ENCODE measurements around the gene DSP.

- TF ChIP-seq EZH2 (IDR thresholded peaks at IDR 0.05; ENCODE audit: insufficient read depth, poor library complexity, severe bottlenecking), result no peak
- no peak for TF ChIP-seq EZH2phosphoT487 (IDR thresholded peaks at IDR 0.05; ENCODE audit: insufficient read depth, low read depth)
Measured at GRCh38 chr6:7515363-7515762, 26.1 kb upstream of the DSP start.
